ENCODE results near the gene CITED4. TPM values are rescaled to one million over a fixed set of nuclear protein-coding genes. Genes with fewer than 3 reads are reported as not detected.
A peak's percentile ranks its signal among the peaks of the same experiment; 100 is the strongest.

The CITED4 gene
- total and polyA plus RNA-seq, 7 donors = 3.0 to 59.8 (median 23.5) TPM; not detected in 2

- Histone ChIP-seq H3K27me3 (no peaks in the 10 kb centered on the region), H3K36me3 (no peaks in the 10 kb centered on the region), H3K4me1 (no peaks in the 10 kb centered on the region), H3K27ac (no peak overlapping the region), H3K9me3 (no peaks in the 10 kb centered on the region), H3K4me3 (no peak overlapping the region)
- TF ChIP-seq POLR2A (IDR thresholded peaks at IDR 0.05) (no peak), EP300 (IDR thresholded peaks at IDR 0.05) (no peak), POLR2AphosphoS5 (IDR thresholded peaks at IDR 0.05) (no peak)
- intact Hi-C loops (cut with DNase I) = no loop called here
- DNase-seq = no peak
- WGBS, 2 donors = 91 to 94% methylated on average over 4 of the region's 4 CpGs
Measured at GRCh38 chr1:40907899-40908298, 45.7 kb upstream of the CITED4 start.

DNA sequence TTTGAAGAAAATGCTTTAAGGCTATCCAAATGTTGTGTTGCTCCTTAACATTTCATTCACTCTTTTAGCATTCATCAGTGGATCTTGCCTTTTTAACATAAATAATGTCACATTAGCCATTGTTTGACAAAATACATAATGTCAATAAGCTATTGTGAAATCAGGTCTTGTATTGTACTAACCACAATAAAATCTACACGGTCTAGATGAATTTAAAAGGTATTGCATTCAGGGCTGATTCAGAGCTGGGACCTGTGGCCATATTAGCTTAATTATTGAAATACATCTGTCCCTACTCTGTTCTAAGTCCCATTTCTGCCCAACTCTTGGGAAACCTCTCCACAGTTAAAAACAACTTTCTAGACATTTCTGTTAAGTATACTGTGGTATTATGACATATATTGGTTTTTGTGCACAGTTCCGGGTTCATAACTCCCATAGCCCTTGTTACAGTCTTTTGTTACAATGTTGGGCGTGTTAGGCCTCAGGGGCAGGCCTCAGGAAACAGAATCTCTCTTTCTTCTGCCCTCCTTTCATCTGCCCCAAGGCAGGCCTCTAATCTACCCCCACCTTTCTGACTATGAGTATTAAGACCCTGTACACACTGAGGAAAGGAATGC, 44.7 kb upstream of the CITED4 start:
- Histone ChIP-seq H3K4me3 (no peak overlapping the region), H3K36me3 (no peaks in the 10 kb centered on the region), H3K4me1 (no peaks in the 10 kb centered on the region), H3K27me3 (no peaks in the 10 kb centered on the region), H3K27ac (no peak overlapping the region), H3K9me3 (no peaks in the 10 kb centered on the region)
- DNase-seq = no peak
- 63 to 79% methylated on average over 3 of the region's 3 CpGs for WGBS, 2 donors
- TF ChIP-seq POLR2A (IDR thresholded peaks at IDR 0.05) (no peak), CTCF (IDR thresholded peaks at IDR 0.05) (no peak), POLR2AphosphoS5 (IDR thresholded peaks at IDR 0.05) (no peak), EP300 (IDR thresholded peaks at IDR 0.05) (no peak)
- intact Hi-C loops (cut with DNase I) = no loop called here

DNA sequence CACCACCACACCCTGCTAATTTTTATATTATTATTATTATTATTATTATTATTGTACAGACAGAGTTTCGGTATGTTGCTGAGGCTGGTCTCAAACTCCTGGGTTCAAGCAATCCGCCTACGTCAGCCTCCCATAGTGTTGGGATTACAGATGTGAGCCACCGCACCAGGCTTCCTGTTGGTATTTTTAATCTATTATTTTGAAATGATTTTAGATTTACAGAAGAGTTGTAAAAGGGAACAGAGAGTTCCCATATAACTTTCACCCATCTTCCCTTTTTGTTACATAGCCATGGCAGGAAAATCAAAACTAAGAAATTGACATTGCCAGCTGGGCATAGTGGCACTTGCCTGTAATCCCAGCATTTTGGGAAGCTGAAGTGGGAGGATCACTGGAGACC, 42.9 kb upstream of the CITED4 start:
- intact Hi-C loops (cut with DNase I) = no loop called here
- WGBS, 2 donors = 72 to 90% methylated on average over 4 of the region's 4 CpGs
- TF ChIP-seq POLR2A (IDR thresholded peaks at IDR 0.05) (no peak), CTCF (IDR thresholded peaks at IDR 0.05) (no peak), POLR2AphosphoS5 (IDR thresholded peaks at IDR 0.05) (no peak), EP300 (IDR thresholded peaks at IDR 0.05) (no peak)
- Histone ChIP-seq H3K36me3 (no peaks in the 10 kb centered on the region), H3K27ac (no peak overlapping the region), H3K9me3 (no peaks in the 10 kb centered on the region), H3K4me3 (no peak overlapping the region), H3K4me1 (no peaks in the 10 kb centered on the region), H3K27me3 (no peaks in the 10 kb centered on the region)
- peak; percentile 49 for DNase-seq

- Histone ChIP-seq H3K27ac (no peak overlapping the region), H3K4me3 (no peak overlapping the region), H3K9me3 (no peaks in the 10 kb centered on the region), H3K36me3 (no peaks in the 10 kb centered on the region), H3K27me3 (no peaks in the 10 kb centered on the region), H3K4me1 (peaks cover 0 to 10% (median 9%) of the 10 kb centered on the region in 4 donors)
- intact Hi-C loops (cut with DNase I) = no loop called here
- no peak for DNase-seq
- WGBS, 2 donors = 94 to 100% methylated on average over 1 of the region's 1 CpG
- TF ChIP-seq POLR2A (IDR thresholded peaks at IDR 0.05) (no peak), POLR2AphosphoS5 (IDR thresholded peaks at IDR 0.05) (no peak), CTCF (IDR thresholded peaks at IDR 0.05) (no peak), EP300 (IDR thresholded peaks at IDR 0.05) (no peak)
Measured at GRCh38 chr1:40903106-40903505, 40.9 kb upstream of the CITED4 start.

DNA sequence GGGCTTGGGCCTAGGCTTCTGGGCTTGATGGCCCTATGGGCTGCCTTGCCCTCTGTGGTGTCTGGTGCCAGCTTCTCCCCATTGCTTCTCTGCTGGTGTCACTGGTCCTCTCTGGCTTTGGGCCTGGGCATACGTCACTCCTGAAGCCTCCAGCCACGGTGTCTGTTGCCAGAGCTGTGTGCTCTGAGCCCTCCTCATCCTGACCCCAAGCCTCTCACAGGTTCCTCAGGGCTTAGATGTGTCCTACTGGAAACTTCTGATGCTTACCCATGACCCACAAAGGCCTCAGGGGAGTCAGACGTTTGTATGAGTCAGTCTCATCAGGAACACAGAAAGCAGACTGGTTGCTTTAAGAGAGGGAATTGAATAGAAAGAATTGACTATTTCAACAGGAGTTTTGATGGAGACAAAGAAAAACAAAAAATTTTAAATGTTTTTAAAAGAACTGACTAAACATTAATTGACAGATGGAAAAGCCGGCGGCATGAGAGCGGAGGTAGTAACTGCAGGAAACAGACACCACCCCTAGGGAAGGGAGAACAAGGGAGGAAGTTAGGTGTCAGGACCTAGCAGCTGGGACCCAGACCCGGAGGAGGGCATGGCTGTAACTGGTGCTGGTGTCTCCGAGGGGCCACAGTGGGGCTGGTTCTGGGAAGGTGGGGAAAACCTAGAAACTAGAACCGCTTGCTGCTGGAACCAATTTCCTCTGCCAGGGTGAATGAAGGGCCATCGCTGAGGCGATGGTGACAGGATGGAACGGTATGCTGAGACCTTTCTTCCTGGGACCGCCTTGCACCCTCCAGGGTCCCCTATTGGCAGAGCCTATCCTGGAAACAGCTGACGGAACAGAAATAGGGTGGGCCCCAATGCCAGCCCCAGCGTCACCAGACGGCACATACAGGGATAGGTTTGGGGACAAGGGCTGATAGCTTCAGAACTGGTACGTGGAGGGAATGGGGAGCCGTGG, 40.0 kb upstream of the CITED4 start:
- TF ChIP-seq CTCF (IDR thresholded peaks at IDR 0.05) (no peak), EP300 (IDR thresholded peaks at IDR 0.05) (no peak), POLR2AphosphoS5 (IDR thresholded peaks at IDR 0.05) (no peak), POLR2A (IDR thresholded peaks at IDR 0.05) (no peak)

More for the DNA sequence above, 40.0 kb upstream of the CITED4 start:
- 78 to 89% methylated on average over 18 of the region's 18 CpGs for WGBS, 2 donors
- intact Hi-C loops (cut with DNase I) = no loop called here
- Histone ChIP-seq H3K9me3 (no peaks in the 10 kb centered on the region), H3K27ac (peak overlapping the region in 1 of 4 donors; percentile 9), H3K27me3 (no peaks in the 10 kb centered on the region), H3K36me3 (no peaks in the 10 kb centered on the region), H3K4me3 (no peak overlapping the region), H3K4me1 (peaks cover 0 to 17% (median 14%) of the 10 kb centered on the region in 4 donors)
- DNase-seq = no peak
